BJ (cell line): ENCODE measurements around the gene TYROBP. TPM values are rescaled to one million over a fixed set of nuclear protein-coding genes. Genes with fewer than 3 reads are reported as not detected.
A peak's percentile ranks its signal among the peaks of the same experiment; 100 is the strongest.

Experiments
- CTCF ChIA-PET: fragments of 350-600 bp; formaldehyde crosslinking; extraction: SDS; loops from one replicate; lab custom pipeline; 2021; ENCODE audit warnings: antibody characterized with exemption, inconsistent platforms; lab: Yijun Ruan, JAX
- POLR2A ChIA-PET: fragments of 300-600 bp; sonication (Branson Sonifier 250); formaldehyde crosslinking; extraction: SDS; loops from one replicate; lab custom pipeline; 2021; ENCODE audit warnings: antibody characterized with exemption; lab: Charles Lee
- DNase-seq: peaks from one replicate; pipeline ENCODE4 v3.0.0-alpha.2; 2011; ENCODE audit warnings: low read depth
- H3K27me3 ChIP-seq: 2 replicates; pipeline ENCODE4 v1.6.0; 2011; ENCODE audit warnings: low read length; ENCODE audit not compliant: control insufficient read depth, insufficient read depth
- H3K36me3 ChIP-seq: 2 replicates; pipeline ENCODE4 v1.5.1; 2011; ENCODE audit warnings: low read length; ENCODE audit not compliant: control insufficient read depth, insufficient read depth
- H3K4me3 ChIP-seq: 2 replicates; pipeline ENCODE4 v1.5.1; 2011; ENCODE audit warnings: low read depth, mild to moderate bottlenecking, control low read depth, low read length
- CTCF ChIP-seq: IDR thresholded peaks from 2 replicates; pipeline ENCODE4 v1.5.1; 2011; ENCODE audit warnings: low read depth, mild to moderate bottlenecking, control low read depth, inconsistent platforms, low read length, moderate library complexity; ENCODE audit not compliant: insufficient read depth
- polyA plus RNA-seq: library from polyadenylated mRNA; depleted of rRNA; stranded (reverse); fragments of >200 nt; gene quantifications from 2 replicates; pipeline ENCODE4 v1.2.3, GENCODE V29; 2011

Gene TYROBP
- polyA plus RNA-seq, 1 experiment: not detected

- ChIA-PET CTCF (interaction anchor here (0.6 to 1.6 kb wide), 5 partner anchors 17 to 29 kb away, joined by 3 to 6 read pairs (median 4); no protein-coding TSS in a partner anchor), POLR2A (interaction anchor here (0.6 kb wide), 1 partner anchor 149 kb away, joined by 17 read pairs; no protein-coding TSS in a partner anchor)
- Histone ChIP-seq H3K27me3 (no peaks in the 10 kb centered on the region), H3K4me3 (peak overlapping the region; percentile 20; the same call in 1 of the 2 replicates), H3K36me3 (no peaks in the 10 kb centered on the region)
- DNase-seq: no peak
- TF ChIP-seq CTCF: no peak
These were observed 4.4 kb downstream of the TYROBP start for GRCh38 chr19:35903550-35904179.

GRCh38 chr19:35902870-35903475, 5.1 kb downstream of the TYROBP start:
- H3K36me3 ChIP-seq: no peaks in the 10 kb centered on the region
- CTCF ChIA-PET: interaction anchor here (1.0 to 1.6 kb wide), 4 partner anchors 21 to 30 kb away, joined by 3 to 6 read pairs (median 4); no protein-coding TSS in a partner anchor
- TF ChIP-seq CTCF: no peak
- no peak for DNase-seq
- no peaks in the 10 kb centered on the region for H3K27me3 ChIP-seq
- POLR2A ChIA-PET: no interaction called here
- peak overlapping the region; percentile 20; the same call in 1 of the 2 replicates for H3K4me3 ChIP-seq

- Histone ChIP-seq H3K4me3 (peak within 1 kb of the TSS; percentile 20; the same call in 1 of the 2 replicates), H3K36me3 (peaks cover 2% of the 10 kb centered on the region; the same call in 1 of the 2 replicates), H3K27me3 (no peaks in the 10 kb centered on the region)
- ChIA-PET CTCF (interaction anchor here (1.6 kb wide), 1 partner anchor 29 kb away, joined by 4 read pairs; no protein-coding TSS in a partner anchor), POLR2A (no interaction called here)
- no peak for TF ChIP-seq CTCF
- DNase-seq: peak; percentile 22
These were observed 6.0 kb downstream of the TYROBP start, which contains the start of gene HCST for GRCh38 chr19:35901854-35902661. HCST (plus strand) TSS chr19:35902529; CDS start chr19:35902594, 65 bp downstream.

GRCh38 chr19:35901055-35901644, 6.9 kb downstream of the TYROBP start:
- peak overlapping the region; percentile 77 for H3K4me3 ChIP-seq
- peaks cover 9% of the 10 kb centered on the region for H3K36me3 ChIP-seq
- ChIA-PET POLR2A (no interaction called here), CTCF (interaction anchor here (0.8 kb wide), 1 partner anchor 18 kb away, joined by 5 read pairs; no protein-coding TSS in a partner anchor)
- no peak for TF ChIP-seq CTCF
- H3K27me3 ChIP-seq: no peaks in the 10 kb centered on the region
- peak; percentile 45 for DNase-seq
